HG03565 (cell line): ENCODE measurements around the gene ZEB1.

Experiments
- ATAC-seq: cut with Tn5 transposase; IDR thresholded peaks from one replicate; pipeline ENCODE4 v1.9.1; 2021; ENCODE audit warnings: mild to moderate bottlenecking, moderate library complexity; ENCODE audit not compliant: unreplicated experiment

The ZEB1 gene

GRCh38 chr10:31318854-31319601 is at the start of gene ZEB1:
TSS of gene ZEB1 (plus strand) at chr10:31319216. CDS start at chr10:31319235, 19 bp downstream.
- peak; percentile 26 for ATAC-seq

GRCh38 chr10:31270954-31271353 is 48.1 kb upstream of the ZEB1 start:
- ATAC-seq: no peak

GRCh38 chr10:31272841-31273240 is 46.2 kb upstream of the ZEB1 start:
- ATAC-seq: no peak

- no peak for ATAC-seq
Observed at GRCh38 chr10:31273789-31274188, 45.2 kb upstream of the ZEB1 start.

GRCh38 chr10:31274310-31274709 is 44.7 kb upstream of the ZEB1 start:
- ATAC-seq: no peak

- no peak for ATAC-seq
Observed at GRCh38 chr10:31278279-31278941, 40.6 kb upstream of the ZEB1 start.

- no peak for ATAC-seq
Observed at GRCh38 chr10:31280972-31281371, 38.0 kb upstream of the ZEB1 start.

GRCh38 chr10:31288001-31288400 is 31.0 kb upstream of the ZEB1 start:
- no peak for ATAC-seq

- no peak for ATAC-seq
Observed at GRCh38 chr10:31288962-31289361, 30.1 kb upstream of the ZEB1 start.

GRCh38 chr10:31290386-31290785 is 28.6 kb upstream of the ZEB1 start:
- ATAC-seq: no peak

GRCh38 chr10:31291123-31291522 is 27.9 kb upstream of the ZEB1 start:
- no peak for ATAC-seq

GRCh38 chr10:31294558-31294957 is 24.5 kb upstream of the ZEB1 start:
- ATAC-seq: no peak

- no peak for ATAC-seq
Observed at GRCh38 chr10:31296754-31297153, 22.3 kb upstream of the ZEB1 start.

- no peak for ATAC-seq
Observed at GRCh38 chr10:31299119-31299518, 19.9 kb upstream of the ZEB1 start.

GRCh38 chr10:31303212-31303611 is 15.8 kb upstream of the ZEB1 start:
- ATAC-seq: no peak

GRCh38 chr10:31304291-31304970 is 14.6 kb upstream of the ZEB1 start:
- ATAC-seq: no peak

- ATAC-seq: no peak
Observed at GRCh38 chr10:31313396-31313795, 5.6 kb upstream of the ZEB1 start.

GRCh38 chr10:31314256-31315150 is 4.5 kb upstream of the ZEB1 start:
- ATAC-seq: no peak

GRCh38 chr10:31315453-31315852 is 3.6 kb upstream of the ZEB1 start:
- ATAC-seq: no peak

GRCh38 chr10:31317171-31317570 is 1.8 kb upstream of the ZEB1 start:
- no peak for ATAC-seq
